ENCODE measurements around the gene LRP1.
A peak's percentile ranks its signal among the peaks of the same experiment; 100 is the strongest.

The LRP1 gene

DNA sequence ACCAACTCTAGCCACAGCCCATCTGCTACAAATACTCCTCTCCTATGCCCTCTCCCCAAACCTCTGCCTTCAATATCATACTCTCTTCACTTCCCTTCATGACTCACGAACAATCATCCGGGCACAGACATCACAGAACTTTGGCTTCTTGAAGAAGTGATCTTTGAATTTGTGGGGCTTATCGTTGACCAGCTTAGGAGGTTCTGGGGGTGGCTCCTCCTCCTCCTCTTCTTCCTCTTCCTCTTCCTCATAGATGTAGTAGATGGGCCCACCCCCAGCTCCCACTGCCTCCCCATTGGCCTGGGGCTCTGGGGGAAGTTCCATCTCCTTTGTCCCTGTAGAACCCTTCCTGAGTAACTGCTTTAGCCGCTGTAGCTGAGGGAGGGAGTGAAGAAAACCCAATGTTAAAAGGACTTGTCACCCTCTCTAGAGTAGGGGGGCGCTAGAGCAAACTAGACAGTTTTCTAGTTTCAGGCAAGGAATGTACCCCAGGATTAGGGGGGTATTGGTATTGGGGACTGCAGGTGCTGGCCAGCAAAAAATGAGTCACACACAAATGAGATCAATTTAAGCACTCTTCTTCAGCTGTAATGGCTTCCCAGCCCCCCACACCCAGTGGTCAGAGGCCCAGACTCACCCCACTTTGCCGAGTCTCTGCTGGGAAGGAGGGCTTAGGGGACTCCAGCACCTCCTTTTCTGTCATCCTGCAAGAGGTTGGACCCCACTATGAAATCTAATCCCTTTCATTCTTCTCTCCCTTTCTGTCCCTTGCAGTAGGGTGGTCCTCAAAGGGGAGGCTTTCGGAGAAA, 120.9 kb downstream of the LRP1 start:
- no peak overlapping the region for H3K27ac ChIP-seq (ENCODE audit: insufficient read depth in 1 of 2, low read depth in 1 of 2, low read length in 2 of 2, poor library complexity in 1 of 2, severe bottlenecking in 2 of 2)
- no peaks in the 10 kb centered on the region for H3K36me3 ChIP-seq (ENCODE audit: control insufficient read depth in 4 of 4, insufficient read depth in 4 of 4, low read length in 3 of 4)
- peak overlapping the region in 3 of 7 experiments; percentile 22 to 44 (median 30) for H3K4me3 ChIP-seq (ENCODE audit: control insufficient read depth in 1 of 7, extremely low read depth in 1 of 7, insufficient read depth in 4 of 7, low read depth in 2 of 7, low read length in 6 of 7)
- ChIA-PET POLR2A (no interaction called here), CTCF (interaction anchor here (0.7 to 18.5 kb wide), 9 partner anchors 8 to 480 kb away, joined by 3 to 326 read pairs (median 5); partner anchors contain the start of gene SHMT2)
- H3K9me3 ChIP-seq (ENCODE audit: control extremely low read depth in 1 of 5, control insufficient read depth in 4 of 5, insufficient read depth in 2 of 5, low read depth in 1 of 5, low read length in 4 of 5): no peaks in the 10 kb centered on the region
- peaks cover 0 to 11% (median 7%) of the 10 kb centered on the region in 4 experiments for H3K4me1 ChIP-seq (ENCODE audit: control extremely low read depth in 1 of 4, control insufficient read depth in 4 of 4, insufficient read depth in 4 of 4, low read length in 3 of 4)
- peaks cover 0 to 9% (median 3%) of the 10 kb centered on the region in 5 experiments for H3K27me3 ChIP-seq (replicated peaks in 2 of 5; ENCODE audit: control insufficient read depth in 4 of 5, insufficient read depth in 5 of 5, low read length in 4 of 5)
- 81% methylated on average over 2 of the region's 7 CpGs for WGBS (ENCODE audit: insufficient coverage)
- DNase-seq: peak in 2 of 3 donors; percentile 62 to 67

DNA sequence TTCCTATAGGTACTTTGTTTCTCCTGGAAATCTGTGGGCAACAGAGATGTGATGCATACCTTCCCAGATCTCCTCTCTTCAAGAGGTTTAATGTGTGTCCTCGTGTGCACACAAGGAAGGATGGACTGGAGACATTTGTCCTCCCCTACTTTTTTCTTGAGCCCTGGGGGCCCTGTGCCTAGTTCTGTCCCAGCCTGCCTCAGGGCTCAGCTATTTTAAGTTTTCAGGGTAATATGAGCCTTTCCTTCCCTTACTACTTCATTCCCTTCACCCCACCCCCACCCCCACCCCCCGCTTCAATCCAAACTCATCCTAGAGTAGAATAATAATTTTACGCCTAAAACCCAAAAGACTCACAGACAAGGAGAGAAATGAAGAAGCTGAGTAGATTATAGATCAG, 122.3 kb downstream of the LRP1 start:
- 100% methylated on average over 1 of the region's 3 CpGs for WGBS (ENCODE audit: insufficient coverage)
- ChIA-PET CTCF (interaction anchor here (0.8 to 18.5 kb wide), 7 partner anchors 8 to 38 kb away, joined by 3 to 326 read pairs (median 21); partner anchors contain the start of gene SHMT2), POLR2A (interaction anchor here (0.5 kb wide), 1 partner anchor 408 kb away, joined by 4 read pairs; no protein-coding TSS in a partner anchor)
- no peak overlapping the region for H3K27ac ChIP-seq (ENCODE audit: insufficient read depth in 1 of 2, low read depth in 1 of 2, low read length in 2 of 2, poor library complexity in 1 of 2, severe bottlenecking in 2 of 2)
- H3K4me1 ChIP-seq (ENCODE audit: control extremely low read depth in 1 of 4, control insufficient read depth in 4 of 4, insufficient read depth in 4 of 4, low read length in 3 of 4): peaks cover 0 to 11% (median 7%) of the 10 kb centered on the region in 4 experiments
- no peaks in the 10 kb centered on the region for H3K9me3 ChIP-seq (ENCODE audit: control extremely low read depth in 1 of 5, control insufficient read depth in 4 of 5, insufficient read depth in 2 of 5, low read depth in 1 of 5, low read length in 4 of 5)
- peaks cover 0 to 12% (median 8%) of the 10 kb centered on the region in 4 experiments for H3K36me3 ChIP-seq (ENCODE audit: control insufficient read depth in 4 of 4, insufficient read depth in 4 of 4, low read length in 3 of 4)
- no peak overlapping the region for H3K4me3 ChIP-seq (ENCODE audit: control insufficient read depth in 1 of 7, extremely low read depth in 1 of 7, insufficient read depth in 4 of 7, low read depth in 2 of 7, low read length in 6 of 7)
- no peaks in the 10 kb centered on the region for H3K27me3 ChIP-seq (replicated peaks in 2 of 5; ENCODE audit: control insufficient read depth in 4 of 5, insufficient read depth in 5 of 5, low read length in 4 of 5)
- no peak for DNase-seq

- H3K4me3 ChIP-seq (ENCODE audit: control insufficient read depth in 1 of 7, extremely low read depth in 1 of 7, insufficient read depth in 4 of 7, low read depth in 2 of 7, low read length in 6 of 7): no peak within 1 kb of the TSS
- H3K27ac ChIP-seq (ENCODE audit: insufficient read depth in 1 of 2, low read depth in 1 of 2, low read length in 2 of 2, poor library complexity in 1 of 2, severe bottlenecking in 2 of 2): no peak within 1 kb of the TSS
- no peaks in the 10 kb centered on the region for H3K9me3 ChIP-seq (ENCODE audit: control extremely low read depth in 1 of 5, control insufficient read depth in 4 of 5, insufficient read depth in 2 of 5, low read depth in 1 of 5, low read length in 4 of 5)
- H3K36me3 ChIP-seq (ENCODE audit: control insufficient read depth in 4 of 4, insufficient read depth in 4 of 4, low read length in 3 of 4): peaks cover 0 to 16% (median 12%) of the 10 kb centered on the region in 4 experiments
- no peak for DNase-seq
- 87% methylated on average over 3 of the region's 7 CpGs for WGBS (ENCODE audit: insufficient coverage)
- H3K27me3 ChIP-seq (replicated peaks in 2 of 5; ENCODE audit: control insufficient read depth in 4 of 5, insufficient read depth in 5 of 5, low read length in 4 of 5): no peaks in the 10 kb centered on the region
- peaks cover 0 to 11% (median 7%) of the 10 kb centered on the region in 4 experiments for H3K4me1 ChIP-seq (ENCODE audit: control extremely low read depth in 1 of 4, control insufficient read depth in 4 of 4, insufficient read depth in 4 of 4, low read length in 3 of 4)
- CTCF ChIA-PET: interaction anchor here (1.4 to 18.5 kb wide), 8 partner anchors 8 to 38 kb away, joined by 4 to 326 read pairs (median 18); partner anchors contain the start of gene SHMT2
- POLR2A ChIA-PET: interaction anchor here (0.5 to 0.6 kb wide), 3 partner anchors 263 to 408 kb away, joined by 3 to 5 read pairs (median 4); no protein-coding TSS in a partner anchor
Measured at GRCh38 chr12:57250956-57251355, 122.7 kb downstream of the LRP1 start, which contains the start of gene STAC3. TSS of gene STAC3 (minus strand) at chr12:57251187. CDS start at chr12:57249636, 1,551 bp downstream.

DNA sequence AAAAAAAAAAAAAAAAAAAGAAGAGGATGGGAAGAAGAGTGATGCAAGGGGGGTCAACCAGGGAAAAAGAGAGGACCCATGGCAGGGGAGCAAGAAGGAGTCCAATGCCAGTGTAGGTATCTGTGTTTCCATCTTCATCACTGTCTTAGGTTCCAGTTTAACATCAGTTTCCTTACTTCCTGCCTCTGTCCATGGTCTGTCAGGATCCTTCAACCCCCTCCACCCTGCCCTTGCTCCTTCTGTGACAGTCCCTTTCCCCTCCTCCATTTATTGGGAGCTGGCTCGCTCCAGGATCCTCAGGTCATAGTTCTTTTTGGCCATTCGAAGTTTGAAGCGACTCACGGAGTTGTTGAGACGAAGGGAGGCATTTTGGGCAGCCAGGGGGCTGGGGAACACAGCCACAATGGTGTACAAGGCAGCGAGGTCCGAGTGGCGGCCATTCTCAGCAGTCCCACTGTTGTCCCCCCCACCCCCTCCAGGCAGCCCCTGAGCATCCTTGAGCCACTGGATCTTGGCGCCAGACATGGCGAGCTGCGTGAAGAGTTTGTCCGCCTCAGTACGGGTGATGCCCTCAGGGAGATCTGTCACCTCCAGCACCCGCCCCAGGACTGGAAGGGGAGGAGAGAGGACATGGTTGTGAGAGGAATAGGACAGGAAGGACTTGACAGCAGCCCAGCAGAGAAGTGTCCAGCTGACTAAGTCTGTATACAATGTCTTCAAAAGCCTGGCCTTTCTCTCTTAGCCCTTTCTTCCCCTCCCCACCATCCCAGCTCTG, 126.4 kb downstream of the LRP1 start:
- ChIA-PET CTCF (interaction anchor here (0.6 to 1.6 kb wide), 5 partner anchors 10 to 126 kb away, joined by 3 read pairs; no protein-coding TSS in a partner anchor), POLR2A (no interaction called here)
- H3K27me3 ChIP-seq (replicated peaks in 2 of 5; ENCODE audit: control insufficient read depth in 4 of 5, insufficient read depth in 5 of 5, low read length in 4 of 5): no peaks in the 10 kb centered on the region
- no peaks in the 10 kb centered on the region for H3K9me3 ChIP-seq (ENCODE audit: control extremely low read depth in 1 of 5, control insufficient read depth in 4 of 5, insufficient read depth in 2 of 5, low read depth in 1 of 5, low read length in 4 of 5)
- H3K27ac ChIP-seq (ENCODE audit: insufficient read depth in 1 of 2, low read depth in 1 of 2, low read length in 2 of 2, poor library complexity in 1 of 2, severe bottlenecking in 2 of 2): no peak overlapping the region
- H3K4me3 ChIP-seq (ENCODE audit: control insufficient read depth in 1 of 7, extremely low read depth in 1 of 7, insufficient read depth in 4 of 7, low read depth in 2 of 7, low read length in 6 of 7): no peak overlapping the region
- WGBS (ENCODE audit: insufficient coverage): 95% methylated on average over 11 of the region's 14 CpGs
- H3K36me3 ChIP-seq (ENCODE audit: control insufficient read depth in 4 of 4, insufficient read depth in 4 of 4, low read length in 3 of 4): peaks cover 6 to 50% (median 35%) of the 10 kb centered on the region in 4 experiments
- DNase-seq: no peak
- H3K4me1 ChIP-seq (ENCODE audit: control extremely low read depth in 1 of 4, control insufficient read depth in 4 of 4, insufficient read depth in 4 of 4, low read length in 3 of 4): peaks cover 0 to under 1% (median 0%) of the 10 kb centered on the region in 4 experiments

DNA sequence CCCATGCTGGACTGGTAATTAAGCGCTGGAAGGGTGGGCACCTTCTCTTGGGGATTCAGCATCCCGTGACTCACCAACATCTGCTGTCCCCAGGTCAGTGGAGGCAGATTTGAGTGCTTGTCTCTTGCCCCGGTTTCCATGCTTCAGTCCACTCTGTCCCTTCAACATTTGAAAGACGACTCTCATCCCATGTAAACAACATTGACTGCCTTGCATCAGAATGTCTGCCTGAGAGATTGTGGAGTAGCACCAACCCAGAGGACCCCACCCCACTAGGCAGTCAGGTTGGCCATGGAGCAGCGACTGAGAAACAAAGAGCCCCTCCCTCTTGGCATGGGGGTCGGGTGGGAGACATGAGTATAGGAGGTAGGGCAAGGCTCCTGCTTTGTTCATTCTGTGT, 127.6 kb downstream of the LRP1 start:
- Histone ChIP-seq H3K27ac (ENCODE audit: insufficient read depth in 1 of 2, low read depth in 1 of 2, low read length in 2 of 2, poor library complexity in 1 of 2, severe bottlenecking in 2 of 2) (no peak overlapping the region), H3K36me3 (ENCODE audit: control insufficient read depth in 4 of 4, insufficient read depth in 4 of 4, low read length in 3 of 4) (peaks cover 11 to 62% (median 45%) of the 10 kb centered on the region in 4 experiments), H3K27me3 (replicated peaks in 2 of 5; ENCODE audit: control insufficient read depth in 4 of 5, insufficient read depth in 5 of 5, low read length in 4 of 5) (no peaks in the 10 kb centered on the region), H3K9me3 (ENCODE audit: control extremely low read depth in 1 of 5, control insufficient read depth in 4 of 5, insufficient read depth in 2 of 5, low read depth in 1 of 5, low read length in 4 of 5) (no peaks in the 10 kb centered on the region), H3K4me1 (ENCODE audit: control extremely low read depth in 1 of 4, control insufficient read depth in 4 of 4, insufficient read depth in 4 of 4, low read length in 3 of 4) (no peaks in the 10 kb centered on the region), H3K4me3 (ENCODE audit: control insufficient read depth in 1 of 7, extremely low read depth in 1 of 7, insufficient read depth in 4 of 7, low read depth in 2 of 7, low read length in 6 of 7) (no peak overlapping the region)
- DNase-seq: no peak
- WGBS (ENCODE audit: insufficient coverage): 100% methylated on average over 3 of the region's 6 CpGs
- CTCF ChIA-PET: interaction anchor here (1.0 kb wide), 1 partner anchor 14 kb away, joined by 3 read pairs; no protein-coding TSS in a partner anchor
- POLR2A ChIA-PET: no interaction called here

DNA sequence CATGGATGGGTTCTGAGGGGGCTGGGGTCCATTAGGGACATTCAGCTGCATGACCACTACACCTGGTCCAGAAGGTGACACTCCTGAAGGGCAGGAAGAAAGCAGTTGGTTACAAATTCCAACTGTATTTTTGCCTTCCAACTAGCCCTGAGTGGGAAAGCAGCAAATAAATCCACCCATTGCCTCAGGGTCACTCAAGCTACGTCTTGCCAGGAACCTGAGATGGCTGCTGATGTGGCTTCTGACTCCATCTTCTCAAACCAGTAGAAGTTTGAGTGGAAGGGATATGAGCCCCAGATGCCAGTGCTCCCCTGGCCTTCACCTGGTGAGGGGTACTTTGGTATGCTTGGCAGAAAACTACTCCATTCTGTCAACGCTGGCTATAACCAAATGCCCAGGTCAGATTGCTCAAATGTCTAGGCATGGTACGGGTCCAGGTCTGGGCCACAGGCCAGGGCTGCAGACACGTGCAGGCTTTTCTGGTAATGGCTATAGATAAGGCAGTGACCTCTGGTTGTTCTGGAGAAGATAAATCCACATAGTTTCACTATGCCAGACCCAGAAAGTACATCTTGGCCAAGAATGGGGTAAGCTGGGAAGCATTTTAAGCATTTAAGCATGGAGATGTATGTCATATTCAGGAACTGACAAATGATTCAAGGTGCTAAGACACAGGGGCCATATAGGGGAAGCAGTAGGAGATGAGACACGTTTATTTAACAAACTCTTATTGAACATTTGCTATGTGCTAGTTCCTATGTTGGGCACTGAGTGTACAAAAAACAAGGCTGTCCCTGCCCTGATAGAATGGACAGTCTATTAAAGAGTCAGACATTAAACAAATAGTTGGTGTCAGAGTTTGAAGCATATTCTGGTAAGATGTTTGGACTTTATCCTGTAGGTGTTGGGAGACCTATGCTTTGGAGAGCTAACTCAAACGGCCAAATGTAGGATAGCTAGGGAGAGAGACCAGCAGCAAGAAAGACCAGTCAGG, 131.0 kb downstream of the LRP1 start:
- Histone ChIP-seq H3K36me3 (ENCODE audit: control insufficient read depth in 4 of 4, insufficient read depth in 4 of 4, low read length in 3 of 4) (peaks cover 14 to 71% (median 54%) of the 10 kb centered on the region in 4 experiments), H3K9me3 (ENCODE audit: control extremely low read depth in 1 of 5, control insufficient read depth in 4 of 5, insufficient read depth in 2 of 5, low read depth in 1 of 5, low read length in 4 of 5) (no peaks in the 10 kb centered on the region), H3K27ac (ENCODE audit: insufficient read depth in 1 of 2, low read depth in 1 of 2, low read length in 2 of 2, poor library complexity in 1 of 2, severe bottlenecking in 2 of 2) (no peak overlapping the region), H3K27me3 (replicated peaks in 2 of 5; ENCODE audit: control insufficient read depth in 4 of 5, insufficient read depth in 5 of 5, low read length in 4 of 5) (no peaks in the 10 kb centered on the region), H3K4me1 (ENCODE audit: control extremely low read depth in 1 of 4, control insufficient read depth in 4 of 4, insufficient read depth in 4 of 4, low read length in 3 of 4) (peaks cover 0 to 3% (median 0%) of the 10 kb centered on the region in 4 experiments), H3K4me3 (ENCODE audit: control insufficient read depth in 1 of 7, extremely low read depth in 1 of 7, insufficient read depth in 4 of 7, low read depth in 2 of 7, low read length in 6 of 7) (no peak overlapping the region)
- ChIA-PET CTCF (interaction anchor here (1.0 to 3.7 kb wide), 9 partner anchors 9 to 194 kb away, joined by 3 to 17 read pairs (median 5); partner anchors contain the start of gene SHMT2), POLR2A (no interaction called here)
- no peak for DNase-seq
- WGBS (ENCODE audit: insufficient coverage): 90% methylated on average over 6 of the region's 6 CpGs
